NCI-H82 treated with DMSO at 0.1 percent for 48 hours (cell line): ENCODE data around the gene RAB3C.
A peak's percentile ranks its signal among the peaks of the same experiment; 100 is the strongest.

Experiments used
- DNase-seq: peaks from one replicate; lab custom pipeline; 2025; ENCODE audit not compliant: unreplicated experiment; lab: John Stamatoyannopoulos, UW

The RAB3C gene

GRCh38 chr5:58868931-58869330, 286.1 kb downstream of the RAB3C start:
- DNase-seq: no peak

- DNase-seq: no peak
These were observed 288.9 kb downstream of the RAB3C start for GRCh38 chr5:58871648-58872242.

GRCh38 chr5:58872670-58873273, 289.9 kb downstream of the RAB3C start:
- no peak for DNase-seq

- no peak for DNase-seq
These were observed 292.7 kb downstream of the RAB3C start for GRCh38 chr5:58875599-58875998.

GRCh38 chr5:58885260-58885659, 302.4 kb downstream of the RAB3C start:
- no peak for DNase-seq

- peak; percentile 66 for DNase-seq
These were observed 303.7 kb downstream of the RAB3C start for GRCh38 chr5:58886315-58887207.

- no peak for DNase-seq
These were observed 304.4 kb downstream of the RAB3C start for GRCh38 chr5:58887311-58887710.

GRCh38 chr5:58887721-58888409, 305.0 kb downstream of the RAB3C start:
- DNase-seq: no peak

GRCh38 chr5:58890265-58890664, 307.4 kb downstream of the RAB3C start:
- no peak for DNase-seq

- DNase-seq: no peak
These were observed 307.8 kb downstream of the RAB3C start for GRCh38 chr5:58890701-58891085.

- DNase-seq: peak; percentile 38
These were observed 308.5 kb downstream of the RAB3C start for GRCh38 chr5:58891086-58891970.

- no peak for DNase-seq
These were observed 309.1 kb downstream of the RAB3C start for GRCh38 chr5:58891971-58892343.

GRCh38 chr5:58893551-58893950, 310.7 kb downstream of the RAB3C start:
- no peak for DNase-seq

- DNase-seq: no peak
These were observed 315.1 kb downstream of the RAB3C start for GRCh38 chr5:58898006-58898405.

GRCh38 chr5:58898538-58898937, 315.7 kb downstream of the RAB3C start:
- no peak for DNase-seq

- DNase-seq: no peak
These were observed 318.4 kb downstream of the RAB3C start for GRCh38 chr5:58901271-58901670.

- DNase-seq: no peak
These were observed 319.4 kb downstream of the RAB3C start for GRCh38 chr5:58902305-58902704.

- DNase-seq: no peak
These were observed 319.9 kb downstream of the RAB3C start for GRCh38 chr5:58902765-58903164.

- no peak for DNase-seq
These were observed 321.9 kb downstream of the RAB3C start for GRCh38 chr5:58904737-58905136.

- no peak for DNase-seq
These were observed 323.1 kb downstream of the RAB3C start for GRCh38 chr5:58905944-58906343.
